GM19468 (cell line): ENCODE data around the gene SCN1B.

Source experiments
- ATAC-seq: cut with Tn5 transposase; IDR thresholded peaks from one replicate; pipeline ENCODE4 v1.9.1; 2021; ENCODE audit warnings: mild to moderate bottlenecking, moderate library complexity, moderate number of reproducible peaks; ENCODE audit not compliant: unreplicated experiment; ENCODE audit errors: extremely low read depth

Gene SCN1B

GRCh38 chr19:35033067-35034004 is 3.1 kb downstream of the SCN1B start:
- no peak for ATAC-seq

GRCh38 chr19:35034005-35034502 is 3.8 kb downstream of the SCN1B start:
- no peak for ATAC-seq

- ATAC-seq, result no peak
Measured at GRCh38 chr19:35034588-35035382, 4.5 kb downstream of the SCN1B start.

GRCh38 chr19:35037716-35038622 is 7.7 kb downstream of the SCN1B start:
- ATAC-seq, result no peak

- no peak for ATAC-seq
Measured at GRCh38 chr19:35038623-35039512, 8.6 kb downstream of the SCN1B start.

GRCh38 chr19:35039881-35040825 is 9.9 kb downstream of the SCN1B start:
- ATAC-seq, result no peak

GRCh38 chr19:35040826-35041547 is 10.7 kb downstream of the SCN1B start:
- ATAC-seq, result no peak

GRCh38 chr19:35041548-35042055 is 11.3 kb downstream of the SCN1B start, which contains the start of gene HPN:
HPN (plus strand) TSS chr19:35041721; CDS start chr19:35042507, 786 bp downstream.
- ATAC-seq, result no peak

- no peak for ATAC-seq
Measured at GRCh38 chr19:35042056-35042730, 11.9 kb downstream of the SCN1B start.

- no peak for ATAC-seq
Measured at GRCh38 chr19:35042954-35043604, 12.8 kb downstream of the SCN1B start.

- no peak for ATAC-seq
Measured at GRCh38 chr19:35043906-35044305, 13.6 kb downstream of the SCN1B start.

GRCh38 chr19:35044317-35045117 is 14.2 kb downstream of the SCN1B start:
- ATAC-seq, result no peak

GRCh38 chr19:35045667-35046300 is 15.5 kb downstream of the SCN1B start:
- ATAC-seq, result no peak

- no peak for ATAC-seq
Measured at GRCh38 chr19:35046461-35046860, 16.2 kb downstream of the SCN1B start.
